Gastroesophageal sphincter (tissue), 4 donors: ENCODE results near the gene BRMS1L. TPM values are rescaled to one million over a fixed set of nuclear protein-coding genes. Genes with fewer than 3 reads are reported as not detected.

Experiments used
- ATAC-seq: fragments of 150-250 bp; one replicate; pipeline ENCODE4 v1.9.1; 2016; ENCODE audit warnings: mild to moderate bottlenecking, moderate library complexity
- H3K27ac ChIP-seq, 4 donors: fragments of 200-600 bp; sonication (generic) in 3 of 4; 1 replicate in 3 of 4; 2 replicates in 1 of 4; pipeline ENCODE4 v1.5.1; 2016 to 2019
- H3K27me3 ChIP-seq: fragments of 200-600 bp; sonication (generic); one replicate; pipeline ENCODE4 v1.5.1; 2019
- H3K36me3 ChIP-seq, 2 donors: fragments of 200-600 bp; sonication (generic); one replicate each; pipeline ENCODE4 v1.5.1; 2019; ENCODE audit warnings: control low read depth in 1 of 2
- H3K4me1 ChIP-seq, 3 donors: fragments of 200-600 bp; sonication (generic); 1 replicate in 2 of 3; 2 replicates in 1 of 3; pipeline ENCODE4 v1.5.1; 2016 to 2019; ENCODE audit warnings: control low read depth in 2 of 3
- H3K4me3 ChIP-seq, 2 donors: fragments of 200-600 bp; sonication (generic); one replicate each; pipeline ENCODE4 v1.5.1; 2019; ENCODE audit warnings: mild to moderate bottlenecking in 1 of 2, moderate library complexity in 1 of 2
- H3K9me3 ChIP-seq, 3 donors: fragments of 200-600 bp; sonication (generic); one replicate each; pipeline ENCODE4 v1.5.1; 2017 to 2019; ENCODE audit warnings: control low read depth in 2 of 3
- EP300 ChIP-seq: sonication (generic); formaldehyde crosslinking; IDR thresholded peaks from one replicate; pipeline ENCODE4 v1.6.1; 2017; ENCODE audit warnings: antibody characterized with exemption, mild to moderate bottlenecking
- POLR2A ChIP-seq, 2 donors: fragments of 450-650 bp; IDR thresholded peaks; one replicate each; pipeline ENCODE4 v1.6.1; 2017; ENCODE audit warnings: antibody characterized with exemption in 2 of 2, mild to moderate bottlenecking in 2 of 2, moderate library complexity in 1 of 2
- POLR2AphosphoS5 ChIP-seq: sonication (generic); formaldehyde crosslinking; IDR thresholded peaks from one replicate; pipeline ENCODE4 v1.6.1; 2017; ENCODE audit warnings: antibody characterized with exemption
- WGBS, 2 donors: methylation state at CpG; one replicate each; pipeline ENCODE4 v1.1.5; 2018; ENCODE audit warnings: low coverage in 1 of 2; 5-methylcytosine and 5-hydroxymethylcytosine counted together
- total RNA-seq, 4 donors: library from RNA; depleted of rRNA; stranded (reverse); fragments of >200 nt; gene quantifications; one replicate each; pipeline ENCODE4 v1.1.0, GENCODE V29; 2016
- TF ChIP-seq, protein P1 (sequence below), 4 experiments: fragments of 200-600 bp in 2 of 4; fragments of 450-650 bp in 2 of 4; sonication (generic) in 1 of 4; IDR thresholded peaks; one replicate each; pipeline ENCODE4 v1.5.1; 2017 to 2019; ENCODE audit warnings: antibody characterized with exemption in 4 of 4, mild to moderate bottlenecking in 2 of 4, moderate library complexity in 2 of 4

BRMS1L gene
- total RNA-seq, 4 donors from 2014 or later: 5.4 to 8.9 (median 7.0) TPM

DNA sequence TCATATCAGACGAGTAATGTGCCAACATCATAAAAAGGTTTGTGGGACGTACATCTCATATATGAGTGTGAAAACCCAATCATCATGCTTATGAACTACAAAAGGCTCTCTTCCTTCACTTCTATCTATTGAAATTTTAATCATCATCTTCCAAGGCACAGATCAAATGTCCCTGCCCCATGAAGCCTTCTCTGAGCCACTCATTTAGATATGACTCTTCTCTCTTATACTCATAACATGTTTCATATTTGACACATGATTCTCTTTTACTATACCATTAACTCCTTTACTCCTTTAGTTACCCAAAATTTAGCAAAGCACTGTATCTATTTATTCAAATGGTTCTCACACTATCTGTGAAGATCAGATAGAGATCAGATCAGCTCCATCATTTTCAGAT, 39.3 kb upstream of the BRMS1L start:
- Histone ChIP-seq H3K27ac (no peak overlapping the region), H3K36me3 (no peaks in the 10 kb centered on the region), H3K27me3 (no peaks in the 10 kb centered on the region), H3K4me3 (no peak overlapping the region), H3K9me3 (peaks cover 0 to 2% (median 0%) of the 10 kb centered on the region in 3 donors), H3K4me1 (no peaks in the 10 kb centered on the region)
- TF ChIP-seq EP300: no peak
- no peak for TF ChIP-seq POLR2A (IDR thresholded peaks at IDR 0.05)
- TF ChIP-seq, protein P1, sequence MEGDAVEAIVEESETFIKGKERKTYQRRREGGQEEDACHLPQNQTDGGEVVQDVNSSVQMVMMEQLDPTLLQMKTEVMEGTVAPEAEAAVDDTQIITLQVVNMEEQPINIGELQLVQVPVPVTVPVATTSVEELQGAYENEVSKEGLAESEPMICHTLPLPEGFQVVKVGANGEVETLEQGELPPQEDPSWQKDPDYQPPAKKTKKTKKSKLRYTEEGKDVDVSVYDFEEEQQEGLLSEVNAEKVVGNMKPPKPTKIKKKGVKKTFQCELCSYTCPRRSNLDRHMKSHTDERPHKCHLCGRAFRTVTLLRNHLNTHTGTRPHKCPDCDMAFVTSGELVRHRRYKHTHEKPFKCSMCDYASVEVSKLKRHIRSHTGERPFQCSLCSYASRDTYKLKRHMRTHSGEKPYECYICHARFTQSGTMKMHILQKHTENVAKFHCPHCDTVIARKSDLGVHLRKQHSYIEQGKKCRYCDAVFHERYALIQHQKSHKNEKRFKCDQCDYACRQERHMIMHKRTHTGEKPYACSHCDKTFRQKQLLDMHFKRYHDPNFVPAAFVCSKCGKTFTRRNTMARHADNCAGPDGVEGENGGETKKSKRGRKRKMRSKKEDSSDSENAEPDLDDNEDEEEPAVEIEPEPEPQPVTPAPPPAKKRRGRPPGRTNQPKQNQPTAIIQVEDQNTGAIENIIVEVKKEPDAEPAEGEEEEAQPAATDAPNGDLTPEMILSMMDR (IDR thresholded peaks at IDR 0.05): no peak
- TF ChIP-seq POLR2AphosphoS5: no peak
- ATAC-seq: no peak
- 83 to 90% methylated on average over 2 of the region's 2 CpGs for WGBS, 2 donors

DNA sequence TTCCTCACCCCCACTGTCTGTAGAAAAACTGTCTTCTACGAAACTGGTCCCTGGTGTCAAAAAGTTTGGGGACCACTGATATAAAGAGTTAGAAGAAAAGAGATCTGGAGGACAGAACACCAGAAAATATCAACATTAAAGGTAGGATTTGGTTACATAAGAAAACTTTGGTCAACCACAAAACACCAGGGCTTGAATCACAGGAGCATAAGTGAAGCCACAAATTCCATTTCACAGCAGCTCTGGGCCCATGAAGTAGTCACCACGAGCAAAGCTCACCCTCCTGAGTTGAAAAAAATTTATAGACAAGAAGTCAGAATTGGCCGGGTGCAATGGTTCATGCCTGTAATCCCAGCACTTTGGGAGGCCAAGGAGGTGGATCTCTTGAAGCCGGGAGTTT, 36.5 kb upstream of the BRMS1L start:
- H3K27ac ChIP-seq: no peak overlapping the region
- no peaks in the 10 kb centered on the region for H3K4me1 ChIP-seq
- H3K9me3 ChIP-seq: no peaks in the 10 kb centered on the region
- H3K36me3 ChIP-seq: no peaks in the 10 kb centered on the region
- no peak for ATAC-seq
- no peak for TF ChIP-seq POLR2A (IDR thresholded peaks at IDR 0.05)
- TF ChIP-seq, protein P1 (IDR thresholded peaks at IDR 0.05): no peak
- H3K27me3 ChIP-seq: no peaks in the 10 kb centered on the region
- 95 to 100% methylated on average over 1 to 4 of the region's 4 CpGs for WGBS, 2 donors
- no peak overlapping the region for H3K4me3 ChIP-seq

DNA sequence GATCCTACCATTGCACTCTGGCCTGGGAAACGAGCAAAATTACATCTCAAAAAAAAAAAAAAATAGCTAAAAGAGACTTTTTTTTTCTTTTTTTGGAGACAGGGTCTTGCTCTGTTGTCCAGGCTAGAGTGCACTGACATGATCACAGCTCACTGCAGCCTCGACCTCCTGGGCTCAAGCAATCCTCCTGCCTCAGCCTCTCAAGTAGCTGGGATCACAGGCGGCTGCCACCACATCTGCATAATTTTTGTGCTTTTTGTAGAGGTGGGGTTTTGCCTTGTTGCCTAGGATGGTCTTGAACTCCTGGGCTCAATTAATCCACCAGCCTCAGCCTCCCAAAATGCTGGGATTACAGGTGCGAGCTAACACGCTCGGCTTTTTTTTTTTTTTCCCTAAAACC, 28.3 kb upstream of the BRMS1L start:
- H3K4me1 ChIP-seq: peaks cover 0 to 30% (median 0%) of the 10 kb centered on the region in 3 donors
- H3K36me3 ChIP-seq: no peaks in the 10 kb centered on the region
- no peak overlapping the region for H3K4me3 ChIP-seq
- TF ChIP-seq, protein P1 (IDR thresholded peaks at IDR 0.05): no peak
- TF ChIP-seq EP300 (no peak), POLR2A (IDR thresholded peaks at IDR 0.05) (no peak), POLR2AphosphoS5 (no peak)
- H3K27ac ChIP-seq: no peak overlapping the region
- no peaks in the 10 kb centered on the region for H3K27me3 ChIP-seq
- no peaks in the 10 kb centered on the region for H3K9me3 ChIP-seq
- WGBS, 2 donors: 88 to 97% methylated on average over 4 to 5 of the region's 6 CpGs
- no peak for ATAC-seq

DNA sequence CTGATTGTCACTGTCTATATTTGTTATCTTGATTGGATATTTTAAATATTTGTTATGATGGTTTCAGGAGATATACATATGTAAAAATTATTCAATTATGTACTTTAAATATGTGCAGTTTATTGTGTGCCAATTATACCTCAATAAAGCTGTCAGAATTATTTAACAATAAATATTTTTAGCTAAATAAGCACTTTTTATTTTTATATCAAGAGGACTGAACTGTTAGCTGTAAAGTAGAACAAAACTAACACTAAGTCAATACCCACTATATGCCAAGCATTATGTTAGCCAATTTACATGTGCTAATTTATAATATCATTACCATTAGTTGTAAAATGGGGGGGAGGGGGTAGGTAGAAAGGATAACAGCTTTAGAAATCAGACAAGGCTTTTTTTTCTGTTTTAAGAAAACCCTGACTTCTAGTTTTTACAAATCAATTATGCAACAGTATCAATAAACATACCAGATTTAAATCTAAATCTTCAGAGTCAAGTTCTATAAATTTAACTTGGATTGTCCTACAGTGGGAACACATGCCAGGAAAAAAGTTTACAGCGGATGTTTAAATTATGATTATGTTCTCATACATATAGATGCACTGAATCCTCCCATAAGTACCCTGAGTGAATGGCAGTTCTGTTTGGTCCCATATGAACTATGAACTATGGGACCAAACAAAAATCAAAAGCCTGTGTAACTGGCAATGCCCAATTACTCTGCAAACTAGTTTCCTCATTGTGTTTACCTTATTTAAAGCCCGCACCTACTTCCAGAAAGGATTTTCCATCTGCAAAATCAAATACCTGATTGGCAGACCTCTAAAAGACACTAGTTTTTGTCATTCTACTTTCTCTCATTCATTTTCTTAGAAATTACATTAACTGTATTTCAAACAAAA, 19.9 kb upstream of the BRMS1L start:
- Histone ChIP-seq H3K27me3 (no peaks in the 10 kb centered on the region), H3K27ac (no peak overlapping the region), H3K36me3 (no peaks in the 10 kb centered on the region), H3K4me3 (no peak overlapping the region), H3K4me1 (peaks cover 0 to 49% (median 0%) of the 10 kb centered on the region in 3 donors), H3K9me3 (no peaks in the 10 kb centered on the region)
- no peak for ATAC-seq
- 66 to 67% methylated on average over 2 of the region's 2 CpGs for WGBS, 2 donors
- TF ChIP-seq POLR2AphosphoS5 (no peak), POLR2A (IDR thresholded peaks at IDR 0.05) (no peak), EP300 (no peak)
- TF ChIP-seq, protein P1 (IDR thresholded peaks at IDR 0.05): no peak
